GM19035 (cell line): ENCODE results near the gene GSTT2.
"Not testable (repeated sequence)": the region's sequence is repeated elsewhere in the genome, so short reads cannot be mapped to it uniquely, and the experiment has no call there.

Experiments
- ATAC-seq: cut with Tn5 transposase; IDR thresholded peaks from one replicate; pipeline ENCODE4 v1.9.1; 2021; ENCODE audit not compliant: unreplicated experiment

Gene GSTT2

DNA sequence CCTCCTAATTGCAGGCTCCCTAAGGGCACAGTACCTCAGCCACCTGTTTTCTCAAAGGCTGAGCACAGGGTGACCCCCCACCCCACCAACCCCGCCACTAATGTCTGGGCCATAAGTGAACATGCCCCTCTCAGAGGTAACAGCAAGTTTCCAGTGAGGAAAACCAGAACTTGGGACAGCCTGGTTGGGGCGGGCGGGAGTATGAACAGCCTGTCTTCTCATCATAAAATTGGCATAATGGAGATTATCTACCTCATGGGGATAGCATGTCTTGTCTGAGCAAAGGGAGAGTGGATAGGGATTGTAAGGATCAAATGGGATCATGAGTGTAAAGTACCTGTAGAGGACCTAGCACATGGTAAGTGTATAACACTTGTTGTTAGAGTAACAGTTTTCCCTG lies 8.0 kb upstream of the GSTT2 start:
- ATAC-seq, result not testable (repeated sequence)

DNA sequence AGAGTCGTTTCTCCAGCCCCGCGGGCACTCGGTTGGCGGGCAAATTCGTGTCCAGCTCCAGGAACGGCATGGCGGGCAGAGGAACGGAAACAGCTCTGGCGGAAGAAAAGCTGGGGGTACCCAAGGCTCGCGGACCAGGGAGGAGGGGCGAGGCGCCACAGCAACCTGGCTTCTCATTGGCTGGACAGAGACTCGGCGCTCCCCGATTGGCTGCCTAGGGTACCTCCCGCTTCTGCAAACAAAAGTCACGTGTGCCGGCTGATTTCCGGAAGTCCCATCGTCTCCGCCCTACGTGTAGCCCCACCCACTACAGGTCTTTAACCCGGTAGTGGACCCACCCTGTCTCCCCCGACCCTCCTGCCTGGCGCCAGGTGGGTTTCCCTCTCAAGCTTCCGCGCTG lies 5.6 kb upstream of the GSTT2 start, which contains the start of gene DDT:
TSS of gene DDT (minus strand) at position 97 of the 400 bp plus-strand sequence. CDS start at position 70, 27 bp downstream.
- peak; percentile 93 for ATAC-seq

DNA sequence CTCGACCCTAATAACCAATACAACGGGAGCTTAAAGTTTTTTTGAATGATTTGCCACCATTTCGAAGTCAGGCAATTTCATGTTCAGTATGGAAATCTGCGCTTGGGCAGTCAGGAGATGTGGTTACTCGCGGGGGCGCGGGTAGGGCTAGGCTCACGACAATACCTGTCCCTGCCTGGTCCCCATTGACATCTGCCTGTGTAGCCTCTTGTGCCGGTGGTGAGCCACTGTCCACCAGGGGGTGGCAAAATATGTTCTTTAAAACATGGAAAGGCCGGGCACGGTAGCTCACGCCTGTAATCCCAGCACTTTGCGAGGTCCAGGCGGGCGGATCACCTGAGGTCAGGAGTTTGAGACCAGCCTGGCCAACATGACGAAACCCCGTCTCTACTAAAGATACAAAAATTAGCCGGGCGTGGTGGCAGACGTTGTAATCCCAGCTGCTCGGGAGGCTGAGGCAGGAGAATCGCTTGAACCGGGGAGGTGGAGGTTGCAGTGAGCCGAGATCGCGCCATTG lies 5.0 kb upstream of the GSTT2 start:
- ATAC-seq, result peak; percentile 22

DNA sequence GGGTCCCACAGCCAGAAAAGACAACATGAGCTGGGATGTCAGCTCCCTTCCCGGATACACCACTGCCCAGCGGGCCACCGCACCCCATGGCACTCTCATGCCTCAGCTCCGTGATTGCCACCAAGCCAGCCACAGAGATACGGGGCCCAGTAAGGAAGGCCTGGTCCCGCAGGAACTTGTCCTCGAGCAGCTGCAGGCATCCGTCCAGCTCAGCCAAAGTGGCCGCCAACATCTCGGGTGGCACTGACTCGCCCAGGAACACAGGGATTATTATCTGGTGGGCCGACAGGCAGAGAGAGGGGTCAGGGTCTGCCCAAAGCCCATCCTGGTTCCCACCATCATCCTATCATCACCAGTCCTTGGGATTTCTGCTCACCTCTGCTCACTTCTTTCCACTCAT lies 2.6 kb upstream of the GSTT2 start:
- ATAC-seq, result not testable (repeated sequence)

DNA sequence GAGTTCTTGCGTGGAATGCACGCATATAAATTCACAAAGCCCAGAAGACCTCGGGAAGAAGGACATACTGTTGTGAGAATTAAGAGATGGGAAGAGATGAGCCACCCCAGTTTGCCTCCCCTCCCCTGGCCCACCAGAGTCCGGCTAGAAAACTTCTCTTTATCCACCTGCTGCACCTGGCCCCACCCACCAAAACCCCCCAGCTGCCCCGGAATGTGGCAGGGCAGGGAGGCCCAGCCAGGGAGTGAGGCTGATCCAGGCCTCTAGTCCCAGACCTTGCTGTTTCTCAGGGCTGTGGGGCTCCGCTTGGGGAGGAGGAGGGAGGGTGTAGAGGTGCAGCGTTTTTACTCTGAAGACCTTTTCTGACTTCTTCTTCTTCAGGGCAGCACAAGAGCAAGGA lies 633 bp downstream of the GSTT2 start:
- not testable (repeated sequence) for ATAC-seq

DNA sequence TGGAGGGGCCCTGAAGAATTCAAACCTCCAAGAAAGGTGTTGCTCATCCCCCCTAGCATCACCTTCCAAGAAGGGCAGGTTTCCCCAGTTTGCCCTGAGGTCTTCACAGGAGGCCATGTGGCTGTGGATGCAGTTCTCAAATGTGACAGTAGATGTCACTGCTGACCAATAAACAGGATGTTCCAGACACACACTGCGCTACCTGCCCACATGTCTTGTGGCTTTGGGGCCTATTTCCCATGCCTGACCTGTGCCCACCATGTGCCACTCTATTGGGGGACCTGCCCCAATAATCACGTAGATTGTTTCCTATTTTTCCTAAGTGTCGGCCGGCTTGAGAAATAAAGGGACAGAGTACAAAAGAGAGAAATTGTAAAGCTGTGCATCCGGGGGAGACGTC lies 4.5 kb downstream of the GSTT2 start:
- ATAC-seq, result no peak

DNA sequence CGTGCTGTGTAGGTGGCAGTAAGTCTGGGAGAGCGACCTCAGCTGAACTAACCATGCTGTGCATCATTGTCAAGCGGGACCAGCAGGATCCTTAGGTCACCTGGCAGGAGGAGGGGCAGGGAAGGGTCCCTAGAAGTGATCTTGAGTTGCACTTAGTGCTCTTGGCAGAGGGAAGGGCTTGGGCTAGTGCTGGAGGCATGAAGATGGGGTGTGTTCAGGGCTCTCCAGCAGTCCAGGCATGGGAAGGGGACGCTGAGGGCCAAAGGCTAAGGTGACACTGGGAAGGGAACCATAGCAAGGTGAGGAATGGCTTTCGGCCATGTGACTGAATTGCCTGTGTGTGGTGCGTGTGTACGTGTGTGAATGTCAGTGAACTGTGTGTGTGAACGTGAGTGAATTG lies 6.2 kb downstream of the GSTT2 start:
- not testable (repeated sequence) for ATAC-seq

DNA sequence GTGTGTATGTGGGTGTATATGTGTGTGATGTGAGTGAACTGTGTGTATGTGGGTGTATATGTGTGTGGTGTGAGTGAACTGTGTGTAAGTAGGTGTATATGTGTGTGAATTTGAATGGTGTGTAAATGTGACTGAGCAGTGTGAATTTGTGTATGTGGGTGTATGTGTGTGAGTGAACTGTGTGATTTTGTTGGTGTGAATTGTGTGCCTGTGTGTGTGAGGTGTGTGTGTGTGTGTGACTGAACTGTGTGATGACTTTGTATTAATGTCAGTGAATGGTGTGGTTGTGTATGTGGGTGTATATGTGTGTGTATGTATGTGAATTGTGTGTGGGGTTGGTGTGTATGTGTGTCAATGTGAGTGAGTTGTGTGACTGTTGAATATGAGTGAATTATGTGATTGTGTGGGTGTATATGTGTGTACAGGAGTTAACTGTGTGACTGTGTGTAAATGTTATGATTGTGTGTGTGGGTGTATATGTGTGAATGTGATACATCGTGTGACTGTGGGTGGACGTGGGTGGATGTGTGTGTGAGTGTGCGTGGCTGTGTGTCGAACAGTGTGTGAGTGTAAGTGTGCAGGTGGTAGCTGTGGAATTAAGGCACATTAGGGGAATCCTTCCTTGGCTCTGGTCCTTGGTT lies 6.7 kb downstream of the GSTT2 start:
- ATAC-seq, result not testable (repeated sequence)

DNA sequence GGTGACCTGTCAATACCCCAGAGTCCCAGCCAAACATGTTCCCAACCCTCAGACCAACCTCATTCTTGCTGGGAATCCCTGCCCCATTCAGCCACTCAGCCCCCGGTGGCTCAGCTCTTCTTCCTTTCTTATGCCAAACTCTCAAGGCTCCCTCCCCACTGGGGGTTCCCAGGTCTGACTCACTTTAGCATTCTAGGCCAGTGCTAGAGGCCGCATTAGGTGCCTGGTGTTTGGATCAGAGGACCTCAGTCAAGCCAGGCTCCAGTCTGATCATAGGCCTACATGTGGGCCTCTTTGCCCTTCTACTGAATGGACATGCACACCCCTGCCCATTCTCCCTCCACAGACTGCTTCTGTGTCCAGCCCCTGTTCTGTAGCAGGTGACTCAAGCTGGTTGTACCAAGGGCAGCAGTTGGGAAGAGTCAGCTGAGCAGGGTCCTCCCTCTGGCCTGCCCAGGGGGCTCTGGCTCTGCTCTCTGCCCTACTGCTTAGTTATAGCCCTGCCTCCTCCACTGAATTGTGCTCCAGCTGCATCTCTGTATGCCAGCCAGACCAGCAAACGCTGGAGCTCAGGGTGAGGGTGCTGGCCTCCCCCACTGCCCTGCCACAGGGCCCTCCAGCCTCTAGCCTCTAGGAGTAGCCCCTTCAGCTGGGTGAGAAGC lies 9.8 kb downstream of the GSTT2 start:
- ATAC-seq, result not testable (repeated sequence)

DNA sequence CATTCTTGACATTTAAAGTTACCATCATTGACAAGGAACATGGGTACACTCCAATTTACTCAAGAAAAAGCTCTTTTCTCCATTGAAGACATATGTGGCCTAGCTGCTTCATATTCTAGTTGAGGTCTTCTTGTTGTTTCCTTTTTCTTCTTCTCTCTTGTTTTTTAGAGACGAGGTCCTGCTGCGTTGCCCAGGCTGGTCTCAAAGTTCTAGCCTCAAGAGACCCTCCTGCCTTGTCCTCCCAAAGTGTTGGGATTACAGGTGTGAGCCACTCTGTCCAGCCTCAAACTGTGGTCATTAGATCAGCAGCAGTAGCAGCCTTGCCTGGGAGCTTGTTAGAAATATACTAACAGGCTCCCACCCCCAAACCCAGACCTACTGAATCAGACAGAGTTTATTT lies 13.1 kb downstream of the GSTT2 start:
- ATAC-seq, result not testable (repeated sequence)

DNA sequence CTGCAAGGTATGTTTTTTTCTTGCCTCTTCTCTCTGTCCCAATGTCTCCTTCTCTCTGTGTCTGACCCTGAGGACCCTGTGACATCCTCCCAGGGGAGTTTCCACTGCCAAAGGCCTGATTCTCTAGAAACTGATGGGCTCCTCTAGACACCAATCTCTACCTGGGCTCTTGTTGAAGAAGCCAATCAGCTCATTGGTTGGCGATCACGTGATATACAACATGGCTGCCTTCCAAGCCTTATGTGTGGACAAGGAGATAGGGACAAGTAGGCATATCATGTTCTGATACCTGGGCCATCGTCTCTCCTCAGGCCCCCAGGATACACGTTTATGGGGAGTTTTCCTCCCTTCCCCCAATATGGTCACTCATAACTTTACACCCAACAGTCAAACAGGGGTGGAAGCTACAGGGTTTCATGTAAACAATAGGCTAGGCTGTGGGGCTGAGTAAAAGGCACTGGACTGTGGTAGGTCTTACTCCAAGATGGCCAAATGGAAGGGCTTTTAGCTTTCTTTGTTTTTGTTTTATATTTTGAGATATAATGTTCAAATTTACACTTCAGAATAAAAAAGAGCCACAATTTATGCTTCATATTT lies 13.7 kb downstream of the GSTT2 start:
- not testable (repeated sequence) for ATAC-seq

DNA sequence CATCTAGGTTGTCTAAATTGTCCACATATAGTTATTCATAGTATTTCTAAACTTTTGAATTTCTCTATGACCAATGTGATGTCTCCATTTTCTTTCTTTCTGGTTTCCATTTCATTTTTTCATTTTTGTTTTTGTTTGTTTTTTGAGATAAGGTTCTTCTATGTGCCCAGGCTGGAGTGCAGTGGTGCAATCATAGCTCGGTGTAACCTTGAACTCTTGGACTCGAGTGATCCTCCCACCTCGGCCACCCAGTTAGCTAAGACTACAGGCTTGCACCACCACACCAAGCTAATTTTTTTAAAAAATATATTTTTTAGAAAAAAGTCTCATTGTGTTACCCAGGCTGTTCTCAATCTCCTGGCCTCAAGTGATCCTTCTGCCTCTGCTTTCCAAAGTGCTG lies 17.2 kb downstream of the GSTT2 start:
- ATAC-seq, result no peak

DNA sequence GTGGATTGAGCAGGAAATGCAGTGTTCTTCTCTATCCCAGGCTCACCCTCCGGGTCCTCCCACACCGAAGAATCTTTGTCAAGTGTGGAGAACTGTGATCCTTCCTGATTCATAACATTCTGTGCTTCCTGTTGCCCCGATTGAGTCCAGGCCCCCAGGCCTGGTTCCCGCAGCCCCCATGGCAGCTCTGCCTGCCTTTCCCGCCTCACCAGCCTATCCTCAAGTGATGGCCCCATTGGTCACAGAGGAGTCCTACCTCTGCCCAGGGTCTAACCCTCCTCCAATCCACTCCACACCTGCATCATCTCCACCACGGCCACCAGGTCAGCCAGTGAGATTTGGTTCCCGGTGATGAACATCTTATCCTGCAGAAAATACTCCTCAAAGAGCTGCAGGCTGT lies 19.8 kb downstream of the GSTT2 start:
- not testable (repeated sequence) for ATAC-seq

DNA sequence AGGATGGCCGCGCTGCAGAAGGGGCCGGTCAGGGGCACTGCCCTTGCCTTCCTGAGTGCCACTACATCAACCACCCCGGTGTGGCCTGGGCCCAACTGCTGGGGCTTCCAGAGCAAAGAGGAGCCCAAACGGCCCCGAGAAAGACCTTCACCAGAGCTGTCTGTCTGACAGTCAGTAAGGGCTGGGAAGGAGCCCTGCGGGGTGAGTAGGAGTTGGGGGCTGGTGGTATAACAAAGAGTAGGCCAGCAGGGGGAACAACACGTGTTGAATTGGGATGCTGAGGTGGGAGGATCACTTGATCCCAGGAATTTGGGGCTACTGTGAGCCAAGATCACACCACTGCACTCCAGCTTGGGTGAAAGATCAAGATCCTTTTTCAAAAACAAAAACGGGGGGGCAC lies 21.4 kb downstream of the GSTT2 start:
- ATAC-seq, result no peak

DNA sequence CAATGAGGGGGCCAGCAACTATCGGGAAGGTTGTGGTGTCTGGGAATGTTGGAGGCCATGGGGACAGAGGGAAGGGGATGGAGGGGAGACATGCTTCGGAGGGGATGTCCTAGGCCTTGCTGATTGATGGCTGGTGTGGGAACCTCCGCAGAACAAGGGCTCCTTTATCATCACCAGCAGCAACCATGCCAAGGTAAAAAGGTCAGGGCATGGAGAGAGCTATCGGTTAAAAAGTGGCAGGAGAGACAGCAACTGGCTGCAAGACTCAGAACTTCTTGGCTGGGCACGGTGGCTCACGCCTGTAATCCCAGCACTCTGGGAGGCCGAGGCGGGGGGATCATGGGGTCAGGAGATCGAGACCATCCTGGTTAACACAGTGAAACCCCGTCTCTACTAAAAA lies 22.3 kb downstream of the GSTT2 start:
- ATAC-seq, result no peak

DNA sequence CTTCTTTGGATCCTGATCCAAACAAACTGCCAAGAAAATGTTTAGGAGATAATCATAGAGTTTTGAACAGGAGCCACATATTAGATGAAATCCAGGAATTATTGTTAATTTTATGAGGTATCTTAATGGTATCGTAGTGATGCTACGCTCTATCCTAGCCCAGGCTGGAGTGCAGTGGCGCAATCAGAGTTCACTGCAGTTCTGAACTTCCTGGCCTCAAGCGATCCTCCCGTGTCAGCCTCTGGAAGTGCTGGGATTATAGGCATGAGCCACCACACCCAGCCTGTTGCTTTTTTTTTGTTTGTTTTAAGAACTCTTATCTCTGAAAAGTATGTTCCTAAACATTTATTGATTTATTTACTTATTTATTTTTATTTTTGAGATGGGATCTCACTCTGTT lies 22.9 kb downstream of the GSTT2 start:
- ATAC-seq, result no peak

DNA sequence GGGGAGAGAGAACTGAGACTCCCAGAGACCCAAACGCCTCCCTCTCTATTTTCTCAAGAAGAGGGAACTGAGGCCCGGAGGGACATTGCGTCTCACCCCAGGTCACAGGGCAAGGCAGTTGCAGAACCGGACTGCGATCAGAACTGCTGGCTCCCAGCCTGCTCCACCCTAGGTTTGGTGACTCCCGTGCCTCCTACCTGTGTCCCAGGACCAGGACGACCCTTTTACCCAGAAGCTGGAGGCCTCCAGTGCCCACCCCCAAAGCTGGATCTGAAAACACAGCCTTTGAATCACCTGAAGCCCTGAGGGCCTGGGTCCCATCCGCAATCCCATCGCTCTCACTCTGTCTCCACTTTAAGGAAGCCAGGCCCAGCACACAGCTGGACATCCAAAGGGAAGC lies 24.0 kb downstream of the GSTT2 start:
- ATAC-seq, result no peak

DNA sequence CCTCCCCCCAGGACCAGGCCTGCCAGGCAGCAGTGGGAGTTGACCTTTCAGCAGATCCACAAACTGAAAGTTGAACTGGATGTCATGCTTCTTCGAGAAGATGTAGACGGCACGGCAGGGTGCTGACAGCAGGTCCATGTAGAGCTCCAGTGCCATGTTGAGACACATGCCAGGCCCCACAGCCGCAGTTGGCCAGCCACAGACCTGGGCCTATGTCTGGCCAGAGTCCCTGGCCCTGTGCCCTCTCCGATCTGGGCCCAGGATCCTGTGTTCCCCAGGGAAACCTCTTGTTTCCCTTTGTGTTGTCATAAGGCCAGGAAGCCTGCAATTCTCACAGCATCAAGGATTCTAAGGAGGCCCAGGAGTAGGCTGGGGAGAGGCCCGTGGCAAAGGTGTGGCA lies 25.3 kb downstream of the GSTT2 start, which contains the start of gene GSTT4:
TSS of gene GSTT4 (minus strand) at position 253 of the 400 bp plus-strand sequence. CDS start at position 156, 97 bp downstream.
- ATAC-seq, result no peak

DNA sequence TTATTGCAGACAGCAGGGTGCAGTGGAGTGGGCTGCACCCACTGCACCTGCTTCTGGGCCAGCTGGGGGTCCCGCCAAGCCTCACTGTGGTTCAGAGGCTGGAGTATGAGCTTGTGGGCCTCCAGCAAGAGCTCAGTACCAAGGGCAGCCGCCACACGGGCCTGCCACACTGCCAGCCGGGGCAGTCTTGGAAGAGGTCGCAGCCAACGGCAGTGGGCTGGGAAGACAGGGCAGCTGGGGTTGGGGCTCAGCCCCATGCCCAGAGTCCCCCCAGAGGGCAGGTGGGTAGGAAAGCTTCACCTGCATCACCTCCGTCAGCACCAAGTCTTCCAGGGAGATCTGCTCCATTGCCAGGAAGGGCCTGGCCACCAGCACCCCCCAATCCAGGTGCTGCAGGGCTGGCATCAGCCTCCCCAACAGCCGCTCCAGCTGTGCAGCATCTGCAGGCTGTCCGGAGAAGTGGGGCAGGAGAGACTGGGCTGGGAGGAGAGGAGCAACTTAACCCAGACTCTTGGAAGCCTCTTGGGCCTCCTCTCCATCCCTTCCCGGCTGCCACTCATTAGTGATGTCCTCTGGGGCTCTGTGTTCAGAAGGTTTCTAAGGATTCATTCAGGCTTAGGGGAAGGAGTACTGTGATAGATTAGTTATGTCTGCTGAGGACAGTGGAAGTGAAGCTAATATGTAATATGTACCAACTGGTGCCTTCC lies 26.4 kb downstream of the GSTT2 start:
- ATAC-seq, result no peak

DNA sequence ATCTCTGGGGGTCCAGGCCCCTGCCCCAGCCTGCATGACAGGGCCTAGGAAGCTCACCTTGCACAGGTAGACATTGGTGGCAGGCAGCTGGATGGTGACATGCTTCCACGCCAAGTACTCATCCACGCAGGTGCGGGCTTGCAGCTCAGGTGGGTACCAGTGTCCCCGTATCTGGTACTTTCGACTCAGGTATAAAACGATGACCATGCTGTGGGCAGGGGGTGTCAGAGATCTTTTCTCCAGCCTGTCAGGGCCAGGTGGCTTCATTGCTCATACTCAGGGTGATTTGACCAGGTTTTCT lies 26.9 kb downstream of the GSTT2 start:
- no peak for ATAC-seq

DNA sequence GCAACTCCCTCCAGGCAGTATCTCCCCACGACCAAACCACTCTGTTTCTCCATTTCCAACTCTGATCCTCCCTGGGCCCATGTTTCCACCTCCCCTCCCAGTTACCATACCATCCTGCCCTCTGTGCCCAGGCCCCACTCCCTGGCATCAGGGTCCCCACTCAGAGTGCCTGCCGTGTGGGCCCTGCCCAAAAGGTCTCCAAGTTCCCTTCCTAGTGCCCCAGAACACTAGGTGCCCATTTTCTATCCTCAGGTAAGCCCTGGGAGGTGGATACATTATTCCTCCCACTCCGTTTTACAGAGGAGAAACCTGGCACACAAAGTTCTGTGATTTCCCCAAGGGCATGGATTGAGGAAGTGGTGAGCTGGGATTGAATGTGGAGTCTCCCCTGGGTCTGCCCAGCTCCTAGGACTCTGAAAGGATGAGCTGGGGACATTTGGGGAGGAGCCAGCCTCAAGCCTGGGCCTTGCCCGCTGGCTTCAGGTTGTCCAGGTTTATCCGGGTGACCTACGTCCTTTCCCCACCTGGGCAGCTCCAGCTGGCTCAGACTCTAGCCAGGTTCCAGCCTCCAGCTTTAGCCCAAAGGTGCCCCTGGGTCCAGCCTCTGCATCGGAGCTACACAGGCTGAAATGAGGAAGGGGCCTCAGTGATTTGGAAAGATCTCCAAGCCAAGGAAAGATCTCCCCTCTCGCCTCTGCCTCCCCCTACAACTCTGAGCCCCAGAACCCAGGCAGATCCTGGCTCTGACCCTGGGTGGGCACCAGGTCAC lies 27.5 kb downstream of the GSTT2 start:
- ATAC-seq, result no peak
